Stomach (tissue), 9 donors: ENCODE results near the gene FGFR4. TPM values are rescaled to one million over a fixed set of nuclear protein-coding genes. Genes with fewer than 3 reads are reported as not detected.

ENCODE experiments used
- DNase-seq, 2 donors: peaks; one replicate each; pipeline versions ENCODE4 v3.0.0 to v3.0.0-alpha.2; 2013 to 2019
- H3K27ac ChIP-seq, 5 donors: fragments of 200-600 bp in 4 of 5; sonication (generic) in 4 of 5; one replicate each; pipeline ENCODE4 v1.5.1; 2013 to 2019; ENCODE audit warnings: mild to moderate bottlenecking in 1 of 5, moderate library complexity in 1 of 5
- H3K27me3 ChIP-seq, 3 donors: fragments of 200-600 bp; sonication (generic); one replicate each; pipeline ENCODE4 v1.5.1; 2017 to 2019; ENCODE audit warnings: mixed run types in 1 of 3
- H3K36me3 ChIP-seq, 4 donors: fragments of 200-600 bp; sonication (generic); 1 replicate in 3 of 4; 2 replicates in 1 of 4; pipeline ENCODE4 v1.5.1; 2016 to 2019
- H3K4me1 ChIP-seq, 4 donors: fragments of 200-600 bp; sonication (generic); one replicate each; pipeline ENCODE4 v1.5.1; 2016 to 2019
- H3K4me3 ChIP-seq, 4 donors: fragments of 200-600 bp; sonication (generic) in 3 of 4; one replicate each; pipeline ENCODE4 v1.5.1; 2016 to 2019; ENCODE audit warnings: mild to moderate bottlenecking in 1 of 4
- H3K9me3 ChIP-seq, 4 donors: fragments of 200-600 bp; sonication (generic); one replicate each; pipeline ENCODE4 v1.5.1; 2016 to 2019
- EP300 ChIP-seq: sonication (generic); formaldehyde crosslinking; IDR thresholded peaks from one replicate; pipeline ENCODE4 v1.6.1; 2017; ENCODE audit warnings: antibody characterized with exemption
- POLR2A ChIP-seq, 4 donors: fragments of 450-650 bp; IDR thresholded peaks; one replicate each; pipeline ENCODE4 v1.6.1; 2016; ENCODE audit warnings: antibody characterized with exemption in 4 of 4, control low read depth in 2 of 4, mild to moderate bottlenecking in 1 of 4, moderate library complexity in 1 of 4
- POLR2AphosphoS5 ChIP-seq, 3 donors: sonication (generic); formaldehyde crosslinking; IDR thresholded peaks; one replicate each; pipeline ENCODE4 v1.6.1; 2016; ENCODE audit warnings: antibody characterized with exemption in 3 of 3
- WGBS, 5 donors: extraction: QIAGEN DNeasy Blood & Tissue Kit in 3 of 5; methylation state at CpG; one replicate each; pipeline versions ENCODE4 v1.1.5 to v1.1.7; 2013 to 2018; 5-methylcytosine and 5-hydroxymethylcytosine counted together
- intact Hi-C: fragments of 100-400 bp; cut with DNase I; formaldehyde crosslinking; loops from one replicate; pipeline ENCODE4 v1.15.1; 2023; ENCODE audit warnings: low total_unique reads
- polyA plus RNA-seq, 3 donors: library from polyadenylated mRNA; stranded (reverse); fragments of 200-250 nt; gene quantifications; one replicate each; pipeline ENCODE4 v1.2.3, GENCODE V29; 2013
- total RNA-seq, 5 donors: library from RNA; depleted of rRNA; stranded (reverse); fragments of >200 nt; gene quantifications; one replicate each; pipeline versions ENCODE4 v1.1.0 to v1.2.3, GENCODE V29; 2014 to 2016
- TF ChIP-seq, protein P1 (sequence below), 7 experiments: fragments of 450-650 bp in 4 of 7; fragments of 200-600 bp in 3 of 7; sonication (generic) in 3 of 7; IDR thresholded peaks; one replicate each; pipeline ENCODE4 v1.5.1; 2016 to 2019; ENCODE audit warnings: antibody characterized with exemption in 7 of 7, control low read depth in 2 of 7, mild to moderate bottlenecking in 1 of 7
- donor health status: healthy with polysubstance abuse.
- donor health status: Bipolar disorder and iron deficiency.
- donor health status: healthy.

FGFR4 gene
- total and polyA plus RNA-seq, 8 donors, result 4.1 to 145 (median 13.5) TPM

DNA sequence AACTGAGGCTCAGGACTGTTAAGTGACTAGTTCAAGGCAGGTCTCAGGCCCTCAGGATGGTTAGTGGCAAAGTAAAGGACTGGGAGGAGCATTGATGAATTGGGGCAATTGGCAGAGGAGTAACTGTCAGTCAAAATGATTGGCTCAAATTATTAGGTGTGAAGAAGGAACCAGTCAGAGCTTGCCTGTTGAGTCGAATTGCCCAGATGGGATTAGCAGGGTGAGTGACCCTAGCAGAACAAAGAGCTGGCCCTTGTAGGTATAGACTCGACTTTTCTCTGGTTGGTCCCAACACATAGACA, 44.3 kb downstream of the FGFR4 start:
- 28 to 71% (median 59%) methylated on average over 2 of the region's 2 CpGs for whole genome bisulfite sequencing, 5 donors

DNA sequence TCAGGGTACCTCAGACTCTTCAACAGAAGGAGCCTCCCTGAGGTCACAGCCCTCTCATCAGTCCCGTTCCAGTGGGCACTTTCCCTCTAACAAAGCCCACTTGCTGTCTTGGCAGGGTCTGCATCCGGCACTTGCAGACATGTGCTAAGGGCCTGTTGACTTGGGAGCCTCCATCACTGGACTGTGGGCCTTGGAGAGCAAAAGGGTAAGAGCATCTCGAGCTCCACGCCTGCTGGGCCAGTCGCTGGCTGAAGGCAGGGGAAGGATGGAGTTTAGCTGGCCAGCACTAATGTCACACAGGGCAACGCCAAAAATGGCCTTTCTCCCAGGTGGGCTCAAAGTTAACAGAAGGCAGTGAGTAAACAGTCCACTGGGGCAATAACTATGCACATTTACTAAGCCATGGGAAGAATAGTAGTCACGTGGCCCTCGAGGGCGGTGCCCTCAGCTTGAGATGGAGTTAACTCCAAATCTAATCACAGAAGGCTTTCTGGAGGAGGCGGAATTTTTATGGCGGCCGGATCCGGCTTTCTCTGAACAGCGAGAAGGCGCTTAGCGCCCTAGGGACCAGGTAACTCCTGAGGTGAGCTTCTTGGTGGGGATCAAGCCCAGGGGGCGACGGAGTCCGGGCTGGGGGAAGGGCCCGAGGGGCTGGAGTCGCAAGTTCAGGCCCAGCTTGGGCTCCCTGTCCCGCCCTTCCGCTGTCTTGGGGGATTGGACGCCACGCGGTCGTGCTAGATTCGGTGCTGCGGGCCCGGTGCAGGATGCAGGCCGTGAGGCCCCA, 44.8 kb downstream of the FGFR4 start:
- TF ChIP-seq EP300 (no peak), POLR2AphosphoS5 (IDR thresholded peaks at IDR 0.05) (no peak), POLR2A (IDR thresholded peaks at IDR 0.05) (no peak)
- TF ChIP-seq, protein P1, sequence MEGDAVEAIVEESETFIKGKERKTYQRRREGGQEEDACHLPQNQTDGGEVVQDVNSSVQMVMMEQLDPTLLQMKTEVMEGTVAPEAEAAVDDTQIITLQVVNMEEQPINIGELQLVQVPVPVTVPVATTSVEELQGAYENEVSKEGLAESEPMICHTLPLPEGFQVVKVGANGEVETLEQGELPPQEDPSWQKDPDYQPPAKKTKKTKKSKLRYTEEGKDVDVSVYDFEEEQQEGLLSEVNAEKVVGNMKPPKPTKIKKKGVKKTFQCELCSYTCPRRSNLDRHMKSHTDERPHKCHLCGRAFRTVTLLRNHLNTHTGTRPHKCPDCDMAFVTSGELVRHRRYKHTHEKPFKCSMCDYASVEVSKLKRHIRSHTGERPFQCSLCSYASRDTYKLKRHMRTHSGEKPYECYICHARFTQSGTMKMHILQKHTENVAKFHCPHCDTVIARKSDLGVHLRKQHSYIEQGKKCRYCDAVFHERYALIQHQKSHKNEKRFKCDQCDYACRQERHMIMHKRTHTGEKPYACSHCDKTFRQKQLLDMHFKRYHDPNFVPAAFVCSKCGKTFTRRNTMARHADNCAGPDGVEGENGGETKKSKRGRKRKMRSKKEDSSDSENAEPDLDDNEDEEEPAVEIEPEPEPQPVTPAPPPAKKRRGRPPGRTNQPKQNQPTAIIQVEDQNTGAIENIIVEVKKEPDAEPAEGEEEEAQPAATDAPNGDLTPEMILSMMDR (IDR thresholded peaks at IDR 0.05), result no peak
- WGBS, 5 donors, result 85 to 90% (median 90%) methylated on average over 24 to 31 of the region's 31 CpGs
- Histone ChIP-seq H3K4me3 (peak overlapping the region in 2 of 4 donors; percentile 77 to 83), H3K4me1 (peaks cover 27 to 36% (median 29%) of the 10 kb centered on the region in 4 donors), H3K9me3 (no peaks in the 10 kb centered on the region), H3K27me3 (no peaks in the 10 kb centered on the region), H3K27ac (peak overlapping the region; percentile 27 to 94 (median 89)), H3K36me3 (peaks cover 9 to 16% (median 11%) of the 10 kb centered on the region in 4 donors)
- DNase-seq, result peak; percentile 12 to 28
- intact Hi-C loops, result no loop called here

More for the DNA sequence above, 44.3 kb downstream of the FGFR4 start:
- no peak overlapping the region for H3K4me3 ChIP-seq
- H3K9me3 ChIP-seq, result no peaks in the 10 kb centered on the region
- DNase-seq, result no peak
- TF ChIP-seq POLR2A (IDR thresholded peaks at IDR 0.05), result no peak
- TF ChIP-seq, protein P1 (IDR thresholded peaks at IDR 0.05), result no peak
- no peak for TF ChIP-seq EP300
- TF ChIP-seq POLR2AphosphoS5 (IDR thresholded peaks at IDR 0.05), result no peak
- intact Hi-C loops, result no loop called here
- H3K27ac ChIP-seq, result peak overlapping the region in 1 of 5 donors; percentile 94
- H3K27me3 ChIP-seq, result no peaks in the 10 kb centered on the region
- H3K36me3 ChIP-seq, result peaks cover 5 to 10% (median 10%) of the 10 kb centered on the region in 4 donors
- H3K4me1 ChIP-seq, result peaks cover 21 to 30% (median 23%) of the 10 kb centered on the region in 4 donors

DNA sequence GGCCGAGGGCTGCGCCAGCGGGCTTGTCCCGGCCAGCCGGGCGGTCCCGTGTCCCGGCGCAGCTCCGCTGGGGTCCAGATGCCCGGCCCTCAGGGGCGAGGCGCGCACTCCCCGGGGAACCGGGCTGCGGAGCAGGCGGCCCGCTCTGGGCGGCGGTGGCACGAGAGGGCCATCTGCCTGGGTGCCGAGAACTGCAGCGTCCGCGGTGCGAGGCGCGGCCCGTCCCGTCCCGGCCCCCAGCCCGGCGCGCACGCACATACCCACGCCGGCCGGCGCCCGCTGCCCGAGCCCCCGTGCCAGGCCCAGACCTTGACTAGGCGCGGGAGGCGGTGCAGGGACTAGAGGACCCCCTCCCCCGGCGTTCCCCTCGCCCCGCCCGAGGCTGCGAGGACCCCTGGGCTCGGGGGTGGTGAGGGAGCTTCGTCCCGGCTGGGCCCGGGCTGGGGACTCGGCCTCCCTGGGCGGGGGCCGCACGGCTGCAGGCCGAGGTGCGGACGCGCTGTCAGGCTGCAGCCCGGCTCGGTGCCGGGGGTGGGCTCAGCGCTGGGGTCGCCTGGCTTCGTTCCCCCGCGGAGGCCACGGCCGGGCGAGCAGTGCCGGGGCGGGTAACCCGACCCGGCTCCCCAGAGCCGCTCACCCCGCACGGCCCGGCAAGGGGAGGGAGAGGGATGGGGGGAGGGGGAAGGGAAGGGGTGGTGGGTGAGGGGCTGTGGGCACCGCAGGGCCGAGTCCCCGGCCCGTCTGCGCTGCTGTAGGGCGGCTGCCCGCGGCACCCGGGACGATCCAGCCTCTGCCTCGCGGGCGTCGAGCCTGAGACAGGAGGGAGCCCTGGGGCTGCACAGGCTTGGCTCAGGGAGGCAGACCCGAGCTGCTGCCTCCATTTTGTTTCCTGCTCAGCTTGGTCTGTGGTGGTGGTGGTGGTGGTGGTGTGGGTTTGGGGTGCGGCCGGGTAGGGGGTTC, 45.7 kb downstream of the FGFR4 start:
- Histone ChIP-seq H3K4me1 (peaks cover 36 to 42% (median 38%) of the 10 kb centered on the region in 4 donors), H3K4me3 (peak overlapping the region; percentile 57 to 88 (median 80)), H3K27me3 (no peaks in the 10 kb centered on the region), H3K27ac (peak overlapping the region; percentile 86 to 94 (median 89)), H3K9me3 (no peaks in the 10 kb centered on the region), H3K36me3 (peaks cover 9 to 19% (median 14%) of the 10 kb centered on the region in 4 donors)
- WGBS, 5 donors, result 10 to 63% (median 46%) methylated on average over 23 to 99 of the region's 100 CpGs
- no peak for TF ChIP-seq EP300
- TF ChIP-seq POLR2A (IDR thresholded peaks at IDR 0.05), result no peak
- TF ChIP-seq, protein P1 (IDR thresholded peaks at IDR 0.05), result no peak
- DNase-seq, result peak in 1 of 2 donors; percentile 80
- intact Hi-C loops, result no loop called here
